IPS-11a (cell line): ENCODE measurements around the gene COL4A2.
"Not testable (repeated sequence)": the region's sequence is repeated elsewhere in the genome, so short reads cannot be mapped to it uniquely, and the experiment has no call there.

Source experiments
- H3K4me3 ChIP-seq: one replicate; pipeline ENCODE4 v1.5.1; 2013; ENCODE audit warnings: low read depth, low read length, control low read depth

The COL4A2 gene

DNA sequence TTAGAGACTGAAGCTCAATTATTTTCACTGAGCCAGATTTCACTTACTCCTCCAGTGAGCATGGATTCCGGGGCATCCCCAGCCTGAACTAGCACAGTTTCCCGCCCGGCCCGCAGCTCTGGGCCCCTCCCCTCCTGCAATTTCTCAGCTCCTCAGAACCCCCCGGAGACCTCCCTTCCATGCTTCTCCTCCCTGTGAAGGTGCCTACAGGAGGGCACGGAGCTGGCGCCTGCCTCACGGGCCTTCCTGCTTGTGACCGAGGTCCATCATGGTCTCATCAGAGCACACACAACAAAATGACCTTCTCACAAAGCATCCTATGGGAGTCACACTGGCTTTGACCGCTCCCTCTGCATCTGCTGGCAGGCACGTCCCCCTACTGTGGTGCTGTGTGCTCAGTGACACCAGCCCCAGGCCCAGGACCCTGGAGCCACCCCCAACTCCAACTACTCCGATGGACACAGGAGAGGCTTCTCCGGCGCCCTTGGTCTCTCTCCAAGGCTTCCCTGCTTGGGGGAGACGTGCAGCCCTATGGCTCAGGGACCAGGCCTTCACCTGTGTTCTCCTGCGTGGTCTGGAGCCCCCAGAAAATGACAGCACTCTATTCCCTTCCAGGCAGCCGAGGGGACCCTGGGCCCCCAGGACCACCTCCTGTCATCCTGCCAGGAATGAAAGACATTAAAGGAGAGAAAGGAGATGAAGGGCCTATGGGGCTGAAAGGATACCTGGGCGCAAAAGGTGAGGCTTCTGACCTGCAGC lies 177.4 kb downstream of the COL4A2 start:
- H3K4me3 ChIP-seq, result no peak overlapping the region

DNA sequence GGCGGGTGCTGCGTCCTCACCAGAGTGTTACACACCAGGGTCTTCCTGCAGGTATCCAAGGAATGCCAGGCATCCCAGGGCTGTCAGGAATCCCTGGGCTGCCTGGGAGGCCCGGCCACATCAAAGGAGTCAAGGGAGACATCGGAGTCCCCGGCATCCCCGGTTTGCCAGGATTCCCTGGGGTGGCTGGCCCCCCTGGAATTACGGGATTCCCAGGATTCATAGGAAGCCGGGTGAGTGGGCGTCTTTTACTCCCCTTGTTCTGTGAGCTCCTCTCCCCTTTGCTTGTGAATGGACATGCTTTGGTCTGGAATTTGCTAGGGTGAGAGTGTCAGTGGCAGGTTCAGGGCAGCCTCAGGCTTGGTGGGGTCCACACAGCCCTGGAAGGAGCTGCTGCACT lies 178.5 kb downstream of the COL4A2 start:
- no peak overlapping the region for H3K4me3 ChIP-seq

DNA sequence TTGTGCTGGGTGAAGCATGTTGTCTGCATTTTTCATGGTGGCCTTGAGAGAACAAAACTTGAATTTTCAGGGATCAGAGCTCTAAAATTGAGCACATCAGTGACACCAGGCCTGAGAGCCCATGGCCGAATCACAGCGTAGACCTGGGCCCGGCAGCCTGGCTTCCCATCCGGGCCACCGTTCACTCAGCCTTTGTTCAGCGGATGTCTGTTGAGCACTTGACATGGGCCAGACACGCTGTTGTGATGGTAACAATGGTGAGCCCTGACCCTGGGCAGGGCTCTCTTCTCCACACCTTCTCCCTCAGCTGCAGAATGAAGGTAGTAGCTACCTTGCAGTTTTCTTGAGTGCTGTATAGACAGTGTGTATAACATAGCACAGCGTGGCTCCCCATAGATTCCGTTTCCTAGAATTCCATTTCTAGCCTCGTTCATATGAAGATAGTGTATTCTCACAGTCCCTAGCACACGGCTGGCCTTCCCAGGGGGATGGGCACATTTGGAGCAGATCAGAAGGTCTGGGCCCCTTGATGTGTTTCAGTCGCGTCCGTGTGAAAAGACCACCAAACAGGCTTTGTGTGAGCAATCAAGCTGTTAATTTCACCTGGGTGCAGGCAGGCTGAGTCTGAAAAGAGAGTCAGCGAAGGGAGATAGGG lies 179.1 kb downstream of the COL4A2 start:
- no peak overlapping the region for H3K4me3 ChIP-seq

DNA sequence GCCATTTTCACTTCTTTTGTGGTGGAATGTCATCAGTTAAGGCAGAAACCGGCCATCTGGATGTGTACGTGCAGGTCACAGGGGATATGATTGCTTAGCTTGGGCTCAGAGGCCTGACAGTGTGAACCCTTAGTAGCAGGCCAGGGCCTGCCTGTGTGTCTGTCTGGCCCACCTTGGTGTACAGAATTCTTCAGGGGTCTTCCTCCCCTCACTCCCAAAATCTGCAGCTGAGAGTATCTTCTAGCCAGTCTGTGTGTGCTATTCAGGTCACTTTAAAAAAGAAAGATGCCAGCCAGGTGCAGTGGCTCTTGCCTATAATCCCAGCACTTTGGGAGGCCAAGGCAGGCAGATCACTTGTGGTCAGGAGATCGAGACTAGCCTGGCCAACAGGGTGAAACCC lies 179.8 kb downstream of the COL4A2 start:
- H3K4me3 ChIP-seq, result not testable (repeated sequence)

DNA sequence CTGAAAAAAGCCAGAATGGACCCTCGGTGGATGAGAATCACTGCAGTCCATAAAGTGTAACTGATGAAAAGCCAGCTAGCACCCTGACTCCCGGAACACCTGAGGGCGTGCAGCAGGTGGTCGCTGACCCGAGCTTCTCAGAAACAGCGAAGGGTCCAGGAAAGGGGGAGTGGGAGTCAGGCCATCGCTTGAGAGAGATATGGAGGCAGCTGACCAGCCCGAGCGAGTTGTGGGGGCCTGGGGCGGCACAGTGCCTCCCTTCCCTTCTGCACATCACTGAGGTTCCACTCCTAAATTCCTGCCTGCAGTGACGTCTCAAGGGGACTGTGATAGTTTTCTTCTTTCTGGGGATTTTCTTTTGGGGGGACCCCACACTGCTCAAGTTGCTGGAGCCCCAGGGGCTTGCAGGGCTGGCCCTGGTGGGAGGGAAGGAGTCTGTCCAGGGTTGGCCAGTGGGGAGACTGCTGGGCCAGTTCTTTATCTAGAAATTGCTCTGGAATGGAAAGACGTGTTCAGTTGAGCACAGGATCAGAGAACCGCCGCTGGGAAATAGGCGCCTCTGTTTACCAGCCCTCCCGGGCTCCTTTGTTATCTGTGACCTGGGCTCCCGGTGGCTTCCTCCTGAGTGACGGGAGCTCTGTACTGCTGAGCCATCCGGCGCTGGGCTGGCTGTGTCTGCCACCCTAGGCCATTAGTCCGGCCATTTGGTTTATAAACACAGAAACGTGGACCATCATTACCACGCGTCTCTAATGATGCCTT lies 183.1 kb downstream of the COL4A2 start:
- no peak overlapping the region for H3K4me3 ChIP-seq

DNA sequence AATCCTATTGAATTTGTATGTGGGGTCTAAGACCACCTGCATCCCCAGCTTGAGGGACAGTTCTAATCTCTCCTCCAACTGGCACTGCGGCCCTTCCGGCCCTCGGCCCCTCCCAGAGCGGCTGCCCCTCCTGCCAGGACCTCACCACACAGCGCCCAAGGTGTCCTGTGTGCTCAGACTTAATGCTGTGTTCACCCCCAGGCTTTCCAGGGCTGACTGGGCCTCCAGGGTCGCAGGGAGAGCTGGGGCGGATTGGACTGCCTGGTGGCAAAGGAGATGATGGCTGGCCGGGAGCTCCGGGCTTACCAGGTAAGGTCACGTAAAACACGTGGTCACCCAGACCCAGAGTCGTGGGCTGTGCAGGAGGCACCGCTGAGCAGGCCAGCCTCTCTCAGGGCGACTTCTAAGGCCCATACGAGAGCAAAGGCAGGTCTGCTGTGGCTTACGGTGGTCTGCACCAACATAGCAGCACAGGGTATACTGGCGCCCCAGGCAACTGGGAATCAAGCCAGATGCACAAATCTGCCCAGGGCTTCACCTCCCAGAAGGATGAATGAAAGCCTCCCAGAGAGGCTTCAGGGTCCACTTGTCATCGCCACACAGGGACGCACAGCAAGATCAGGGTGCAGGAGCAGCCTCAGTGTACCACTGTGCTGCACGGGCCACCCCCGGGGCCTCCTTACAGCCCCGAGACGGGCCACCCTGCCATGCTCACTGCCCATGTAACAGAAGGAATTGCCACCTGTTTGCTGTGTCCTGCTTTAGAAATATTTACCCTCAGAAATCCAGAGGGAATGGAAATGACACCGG lies 185.0 kb downstream of the COL4A2 start:
- H3K4me3 ChIP-seq, result no peak overlapping the region

DNA sequence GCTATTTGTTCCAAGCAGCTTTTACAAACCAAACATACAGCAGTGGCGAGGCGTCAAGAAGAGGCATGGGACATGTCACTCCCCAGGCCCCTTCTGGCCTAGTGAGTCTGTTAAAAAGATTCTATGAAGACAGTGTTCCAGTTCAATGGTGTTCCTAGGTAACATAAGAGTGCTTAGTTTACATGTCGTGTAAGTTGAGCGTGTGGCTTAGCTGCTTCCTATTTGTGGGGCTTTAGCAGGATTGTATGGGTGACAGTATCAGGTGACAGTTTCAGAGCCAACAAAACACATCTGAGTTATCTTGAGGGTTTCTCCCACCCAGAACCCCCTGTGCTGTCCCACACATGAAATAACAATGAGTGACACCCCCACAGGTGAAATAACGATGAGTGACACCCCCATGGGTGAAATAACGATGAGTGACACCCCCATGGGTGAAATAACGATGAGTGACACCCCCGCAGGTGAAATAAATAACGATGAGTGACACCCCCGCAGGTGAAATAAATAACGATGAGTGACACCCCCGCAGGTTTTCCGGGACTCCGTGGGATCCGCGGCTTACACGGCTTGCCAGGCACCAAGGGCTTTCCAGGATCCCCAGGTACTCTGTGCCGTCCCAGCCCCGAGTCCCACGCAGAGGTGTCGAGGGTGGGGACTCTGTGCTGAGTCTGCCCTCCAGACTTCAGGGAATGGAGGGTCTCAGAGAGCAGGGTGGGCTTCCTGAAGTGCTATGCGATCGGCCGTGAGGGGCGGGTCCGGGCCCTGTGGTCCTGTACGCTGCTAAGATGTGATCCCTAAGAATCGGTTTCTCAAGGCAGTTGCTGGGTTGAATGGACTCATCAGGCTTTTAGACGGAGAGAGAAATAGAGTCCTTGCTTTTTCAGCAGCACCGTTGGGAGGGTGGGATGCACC lies 185.9 kb downstream of the COL4A2 start:
- H3K4me3 ChIP-seq, result no peak overlapping the region

DNA sequence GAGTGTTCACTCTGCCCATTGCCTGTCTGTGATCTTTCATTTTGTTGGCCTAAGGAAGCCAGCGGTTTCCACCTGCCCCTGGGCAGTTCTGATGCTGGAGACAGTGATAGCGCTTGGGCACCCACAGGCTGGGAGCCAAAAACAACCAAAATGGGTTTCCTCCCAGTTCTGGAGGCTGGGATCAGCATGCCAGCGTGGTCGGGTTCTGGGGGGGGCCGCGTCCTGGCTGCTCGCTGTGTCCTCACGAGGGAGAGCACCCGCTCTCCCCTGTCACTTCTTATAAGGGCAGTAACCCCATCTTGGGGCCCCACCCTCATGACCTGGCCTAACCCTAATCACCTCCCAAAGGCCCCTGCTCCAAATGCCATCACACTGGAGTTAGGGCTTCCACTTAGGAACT lies 186.5 kb downstream of the COL4A2 start:
- no peak overlapping the region for H3K4me3 ChIP-seq

DNA sequence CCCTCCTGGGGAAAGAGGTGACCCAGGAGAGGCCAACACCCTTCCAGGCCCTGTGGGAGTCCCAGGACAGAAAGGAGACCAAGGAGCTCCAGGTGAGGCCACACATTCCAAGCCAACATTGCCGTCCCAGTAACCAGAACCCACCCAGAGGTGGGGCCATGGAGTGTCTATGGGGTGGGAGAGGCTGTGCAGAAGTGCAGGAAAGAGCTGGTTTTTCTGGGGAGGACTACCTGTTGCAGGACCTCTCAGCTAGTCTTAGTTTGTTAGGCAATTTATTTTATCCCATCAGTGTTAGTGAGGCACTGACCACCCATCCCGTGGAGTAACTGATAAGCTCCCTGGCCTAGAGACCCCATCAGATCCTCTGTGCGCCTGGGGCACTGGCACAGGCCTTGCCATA lies 188.3 kb downstream of the COL4A2 start:
- no peak overlapping the region for H3K4me3 ChIP-seq

DNA sequence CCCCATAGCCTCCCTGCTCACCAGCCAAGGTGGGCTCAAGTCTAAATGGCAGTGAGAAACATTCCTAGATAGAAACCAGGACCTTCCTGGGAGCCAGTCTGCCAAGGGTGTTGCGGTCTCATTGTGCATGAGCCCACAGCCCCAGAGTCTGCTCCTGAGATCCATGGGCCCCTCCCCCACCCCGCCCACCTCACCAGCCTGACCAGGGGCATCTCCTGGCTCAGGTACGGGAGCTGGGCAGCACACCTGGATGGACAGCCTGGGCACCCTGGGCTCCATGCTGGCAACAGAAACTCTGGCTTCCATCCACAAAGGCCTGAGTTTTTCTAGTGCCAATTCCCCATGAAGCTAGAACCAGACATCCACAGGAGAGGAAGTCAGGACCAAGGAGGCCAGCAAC lies 188.8 kb downstream of the COL4A2 start:
- no peak overlapping the region for H3K4me3 ChIP-seq

DNA sequence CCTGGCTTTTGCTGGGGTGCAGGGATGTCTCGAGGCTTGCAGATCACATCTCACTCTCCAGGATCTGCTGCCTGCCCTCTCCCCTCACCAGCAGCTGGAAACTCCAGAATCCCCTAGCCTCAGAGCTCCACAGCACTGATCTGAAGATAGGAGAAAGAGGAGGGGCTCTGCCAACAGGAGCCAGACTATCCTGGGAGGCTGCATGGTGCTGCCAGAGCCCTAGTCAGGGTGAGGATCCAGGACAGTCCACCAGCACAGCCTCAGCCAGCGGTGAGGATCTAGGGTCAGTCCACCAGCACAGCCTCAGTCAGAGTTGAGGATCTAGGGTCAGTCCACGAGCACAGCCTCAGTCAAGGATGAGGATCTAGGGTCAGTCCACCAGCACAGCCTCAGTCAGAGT lies 189.2 kb downstream of the COL4A2 start:
- no peak overlapping the region for H3K4me3 ChIP-seq

DNA sequence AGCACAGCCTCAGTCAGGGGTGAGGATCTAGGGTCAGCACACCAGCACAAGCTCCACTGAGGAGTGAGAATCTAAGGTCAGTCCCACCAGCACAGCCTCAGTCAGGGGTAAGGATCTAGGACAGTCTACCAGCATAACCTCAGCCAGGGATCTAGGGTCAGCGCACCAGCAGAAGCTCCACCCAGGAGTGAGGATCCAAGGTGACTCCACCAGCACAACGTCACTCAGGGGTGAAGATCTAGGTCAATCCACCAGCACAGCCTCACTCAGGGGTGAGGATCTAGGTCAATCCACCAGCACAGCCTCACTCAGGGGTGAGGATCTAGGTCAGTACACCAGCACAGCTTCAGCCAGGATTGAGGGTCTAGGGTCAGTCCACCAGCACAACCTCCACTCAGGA lies 189.9 kb downstream of the COL4A2 start:
- H3K4me3 ChIP-seq, result no peak overlapping the region

DNA sequence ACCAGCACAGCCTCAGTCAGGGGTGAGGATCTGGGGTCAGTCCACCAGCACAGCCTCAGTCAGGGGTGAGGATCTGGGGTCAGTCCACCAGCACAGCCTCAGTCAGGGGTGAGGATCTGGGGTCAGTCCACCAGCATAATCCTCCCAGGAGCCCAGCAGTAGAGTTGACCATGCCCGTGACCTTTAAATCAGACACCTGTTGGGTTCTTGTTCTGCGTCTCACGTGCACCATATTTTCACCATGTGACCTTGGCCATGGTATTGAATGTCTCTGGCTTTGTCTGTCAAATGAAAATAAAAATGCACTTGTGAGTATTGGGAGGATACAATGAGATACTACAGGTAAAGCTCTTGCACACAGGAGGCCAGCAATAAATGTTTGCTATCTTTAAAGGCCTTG lies 190.8 kb downstream of the COL4A2 start:
- H3K4me3 ChIP-seq, result not testable (repeated sequence)

DNA sequence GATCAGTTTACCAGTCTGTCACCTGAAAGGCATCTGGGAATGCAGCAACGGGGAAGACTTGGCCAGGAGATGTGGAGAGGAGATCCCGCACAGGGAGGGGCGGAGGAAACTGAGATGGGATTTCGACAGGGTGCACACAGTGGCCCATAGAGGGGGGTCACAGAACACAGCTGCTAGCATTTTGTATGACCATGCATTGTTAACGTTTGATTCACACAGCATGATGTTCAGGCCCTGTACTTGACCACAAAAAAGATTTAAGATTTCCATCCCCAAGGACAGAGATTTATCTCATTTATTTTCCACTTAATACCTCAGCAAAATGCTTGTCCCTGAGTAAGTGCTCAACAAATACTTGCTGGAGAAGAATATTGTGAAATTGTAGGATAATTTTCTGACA lies 191.2 kb downstream of the COL4A2 start:
- no peak overlapping the region for H3K4me3 ChIP-seq

DNA sequence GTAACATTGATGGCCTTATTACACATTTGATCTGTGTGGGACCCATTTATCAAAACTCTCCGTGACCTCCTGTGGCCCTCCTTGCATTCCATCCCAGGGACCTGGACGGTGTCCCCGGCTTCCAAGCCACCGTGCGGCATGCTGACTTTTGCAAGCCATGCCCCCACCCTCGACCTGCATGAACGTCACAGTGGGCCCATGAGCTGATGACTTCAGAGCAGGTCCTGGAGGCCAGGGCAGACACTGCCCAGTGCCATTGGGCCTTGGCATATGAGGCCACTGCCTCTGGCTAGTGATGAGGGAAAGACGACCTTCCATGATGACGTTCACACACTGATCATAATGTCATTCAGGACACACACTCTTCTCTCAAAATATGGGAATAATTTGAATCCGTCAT lies 191.7 kb downstream of the COL4A2 start:
- H3K4me3 ChIP-seq, result no peak overlapping the region

DNA sequence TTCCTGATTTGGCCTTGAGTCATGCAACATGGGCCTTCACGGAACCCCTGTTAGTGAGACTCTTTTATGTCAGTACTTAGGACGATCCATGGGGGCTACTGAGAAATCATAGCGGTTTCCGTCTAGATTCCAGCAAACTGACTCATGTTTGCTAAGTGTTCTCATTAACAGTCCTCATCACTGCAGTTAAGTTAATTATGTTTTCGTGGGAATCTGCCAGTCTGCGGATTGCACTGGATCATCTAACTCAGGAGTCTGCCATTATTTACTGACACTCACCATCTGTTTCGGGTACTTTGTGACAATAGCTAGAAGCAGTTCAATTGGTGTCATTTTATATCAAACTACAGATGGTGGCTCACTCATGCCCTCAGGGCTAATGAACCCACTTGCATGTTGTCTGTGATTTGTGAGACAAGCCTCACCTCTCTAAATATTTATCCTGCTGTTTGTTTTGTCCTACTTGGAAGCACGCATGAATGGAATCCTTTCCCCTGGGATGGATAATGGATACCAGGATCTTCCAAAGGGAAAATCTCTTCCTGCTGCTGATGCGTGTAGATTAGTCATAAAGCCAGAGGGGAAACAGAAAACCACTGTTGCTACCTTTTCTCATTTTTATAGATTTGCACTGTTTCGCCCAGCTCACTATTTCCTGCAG lies 192.7 kb downstream of the COL4A2 start:
- H3K4me3 ChIP-seq, result no peak overlapping the region

DNA sequence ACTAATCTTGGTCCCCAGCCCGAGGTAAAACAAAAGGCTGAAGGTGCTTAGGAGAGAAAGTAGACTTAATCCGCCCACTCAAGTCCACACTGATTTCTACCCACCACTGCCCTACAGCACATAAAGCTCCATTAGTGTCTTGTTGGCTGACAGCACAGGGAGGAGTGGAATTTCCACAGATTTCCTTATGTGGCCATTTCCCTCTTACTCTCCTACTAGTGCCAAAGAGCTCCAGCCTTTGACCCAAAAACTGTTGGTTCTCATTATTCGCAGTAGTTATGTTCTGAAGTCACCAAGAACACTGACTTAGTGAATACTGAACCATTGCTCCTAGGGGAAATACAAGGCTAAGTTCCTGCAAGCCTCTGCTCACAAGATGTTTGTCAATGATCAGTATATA lies 193.3 kb downstream of the COL4A2 start:
- H3K4me3 ChIP-seq, result no peak overlapping the region

DNA sequence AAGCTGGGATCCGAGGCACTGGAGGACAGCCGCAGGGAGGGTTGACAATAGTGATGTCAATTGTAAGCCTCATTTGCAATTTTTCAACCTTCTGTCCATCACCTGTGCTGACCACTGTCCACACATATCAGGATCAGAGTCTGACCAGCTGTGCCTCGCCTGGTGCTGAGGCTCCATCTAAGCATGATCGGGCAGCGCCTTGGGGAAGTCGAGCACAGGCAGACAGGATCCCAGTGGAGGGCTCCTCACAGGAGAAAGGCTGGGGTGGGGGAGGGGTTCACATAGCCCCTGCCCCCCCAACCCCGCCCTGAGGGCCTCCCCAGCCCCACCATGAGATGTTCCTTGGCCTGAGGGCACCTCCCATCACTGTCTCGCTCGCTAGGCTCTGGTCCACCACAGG lies 194.1 kb downstream of the COL4A2 start:
- H3K4me3 ChIP-seq, result no peak overlapping the region

DNA sequence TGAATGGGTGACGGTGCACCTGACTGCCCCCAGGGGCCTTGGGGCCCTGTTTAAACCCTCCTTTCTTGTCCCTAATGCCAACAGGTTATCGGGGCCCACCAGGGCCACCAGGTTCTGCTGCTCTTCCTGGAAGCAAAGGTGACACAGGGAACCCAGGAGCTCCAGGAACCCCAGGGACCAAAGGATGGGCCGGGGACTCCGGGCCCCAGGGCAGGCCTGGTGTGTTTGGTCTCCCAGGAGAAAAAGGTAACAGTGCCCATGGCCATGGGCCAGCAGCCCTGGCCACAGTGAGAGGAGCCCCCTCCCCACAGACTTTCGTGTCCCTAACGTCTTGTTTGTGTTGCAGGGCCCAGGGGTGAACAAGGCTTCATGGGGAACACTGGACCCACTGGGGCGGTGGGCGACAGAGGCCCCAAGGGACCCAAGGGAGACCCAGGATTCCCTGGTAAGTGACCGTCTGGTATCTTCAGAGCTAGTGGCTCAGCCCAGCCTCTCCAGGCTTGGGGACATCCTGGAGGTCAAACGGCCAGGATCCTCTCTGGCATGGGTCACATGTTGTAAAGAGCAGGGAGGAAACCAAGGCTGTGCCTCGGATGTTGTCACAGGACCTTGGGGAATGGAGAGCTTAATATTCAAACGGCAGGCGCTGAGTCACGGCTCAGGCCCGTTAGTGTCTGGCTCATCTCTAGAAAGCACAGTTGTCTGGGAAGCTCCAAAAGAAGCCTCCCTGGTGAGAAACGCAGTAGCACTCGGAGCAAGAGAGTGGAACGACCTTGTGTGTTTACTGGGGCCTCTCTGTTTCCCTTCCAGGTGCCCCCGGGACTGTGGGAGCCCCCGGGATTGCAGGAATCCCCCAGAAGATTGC lies 196.2 kb downstream of the COL4A2 start:
- H3K4me3 ChIP-seq, result no peak overlapping the region
